ENCODE measurements around the gene MMP15.
"Not testable (repeated sequence)": the region's sequence is repeated elsewhere in the genome, so short reads cannot be mapped to it uniquely, and the experiment has no call there.

The MMP15 gene

GRCh38 chr16:58054289-58054688 lies 28.7 kb downstream of the MMP15 start:
- Histone ChIP-seq H3K4me2 (no peak overlapping the region), H3K4me1 (peaks cover 26% of the 10 kb centered on the region), H3K9me3 (no peaks in the 10 kb centered on the region), H3K36me3 (no peaks in the 10 kb centered on the region), H3K9ac (no peak overlapping the region), H3K4me3 (no peak overlapping the region), H3K27ac (no peak overlapping the region), H3K27me3 (no peaks in the 10 kb centered on the region), H4K20me1 (no peaks in the 10 kb centered on the region)
- no peak for TF ChIP-seq Cebpa-rat (IDR thresholded peaks at IDR 0.05)

- Histone ChIP-seq H3K27ac (no peak overlapping the region), H3K4me1 (peaks cover 8% of the 10 kb centered on the region), H3K9ac (no peak overlapping the region)
Measured at GRCh38 chr16:58056580-58056979, 31.0 kb downstream of the MMP15 start.

DNA sequence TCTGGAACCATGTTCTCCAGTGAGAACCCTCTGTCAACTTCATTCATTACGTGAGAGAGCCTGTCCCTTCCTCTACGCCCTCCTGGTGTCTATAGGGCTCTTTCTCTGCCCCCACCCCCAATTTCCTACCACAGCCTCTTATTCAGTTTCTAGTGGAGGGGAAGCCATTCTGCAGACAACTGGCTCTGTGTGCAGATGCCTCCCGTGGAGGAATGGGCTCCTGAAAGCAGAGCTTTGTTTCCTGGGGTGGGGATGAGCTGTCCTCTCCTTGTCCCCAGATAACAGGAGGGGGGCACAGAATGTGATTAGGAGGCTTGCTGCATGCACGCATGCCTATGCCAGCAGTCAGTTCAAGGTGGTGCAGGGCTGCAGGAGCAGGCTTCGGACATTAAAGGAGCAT lies 31.6 kb downstream of the MMP15 start:
- no peak overlapping the region for H3K4me3 ChIP-seq
- H3K36me3 ChIP-seq: no peaks in the 10 kb centered on the region
- no peak overlapping the region for H3K4me2 ChIP-seq
- no peak overlapping the region for H3K9ac ChIP-seq
- no peaks in the 10 kb centered on the region for H4K20me1 ChIP-seq
- H3K27me3 ChIP-seq: no peaks in the 10 kb centered on the region
- H3K9me3 ChIP-seq: no peaks in the 10 kb centered on the region
- H3K4me1 ChIP-seq: peaks cover 8% of the 10 kb centered on the region
- H3K27ac ChIP-seq: no peak overlapping the region
- no peak for TF ChIP-seq Cebpa-rat (IDR thresholded peaks at IDR 0.05)

More at GRCh38 chr16:58056580-58056979, 31.0 kb downstream of the MMP15 start:
- H4K20me1 ChIP-seq: no peaks in the 10 kb centered on the region
- no peak overlapping the region for H3K4me3 ChIP-seq
- no peak overlapping the region for H3K4me2 ChIP-seq
- no peaks in the 10 kb centered on the region for H3K27me3 ChIP-seq
- no peaks in the 10 kb centered on the region for H3K36me3 ChIP-seq
- TF ChIP-seq Cebpa-rat (IDR thresholded peaks at IDR 0.05): no peak
- no peaks in the 10 kb centered on the region for H3K9me3 ChIP-seq

DNA sequence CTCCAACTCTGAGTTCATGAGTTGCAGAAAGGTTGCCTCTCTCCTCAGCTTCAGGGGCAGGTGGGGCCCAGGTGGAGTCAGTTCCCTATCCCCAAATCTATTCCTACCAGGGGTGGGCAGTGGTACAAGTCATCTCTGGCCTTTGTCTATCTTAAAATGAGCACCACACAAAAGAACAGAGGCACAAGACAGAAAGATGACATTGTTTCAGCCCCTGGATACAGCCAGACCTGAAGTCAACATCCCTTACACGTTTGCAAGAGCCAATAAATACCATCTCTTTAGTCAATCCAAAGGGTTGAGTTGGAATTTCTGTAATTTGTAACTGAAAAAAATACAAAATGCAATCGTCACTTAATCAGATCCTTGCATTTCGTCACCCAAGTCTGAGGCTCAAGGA lies 32.2 kb downstream of the MMP15 start:
- Histone ChIP-seq H3K9ac (no peak overlapping the region), H3K4me3 (no peak overlapping the region), H3K36me3 (no peaks in the 10 kb centered on the region), H3K27ac (no peak overlapping the region), H4K20me1 (no peaks in the 10 kb centered on the region), H3K9me3 (no peaks in the 10 kb centered on the region), H3K4me2 (no peak overlapping the region), H3K4me1 (peaks cover 6% of the 10 kb centered on the region), H3K27me3 (no peaks in the 10 kb centered on the region)
- no peak for TF ChIP-seq Cebpa-rat (IDR thresholded peaks at IDR 0.05)

DNA sequence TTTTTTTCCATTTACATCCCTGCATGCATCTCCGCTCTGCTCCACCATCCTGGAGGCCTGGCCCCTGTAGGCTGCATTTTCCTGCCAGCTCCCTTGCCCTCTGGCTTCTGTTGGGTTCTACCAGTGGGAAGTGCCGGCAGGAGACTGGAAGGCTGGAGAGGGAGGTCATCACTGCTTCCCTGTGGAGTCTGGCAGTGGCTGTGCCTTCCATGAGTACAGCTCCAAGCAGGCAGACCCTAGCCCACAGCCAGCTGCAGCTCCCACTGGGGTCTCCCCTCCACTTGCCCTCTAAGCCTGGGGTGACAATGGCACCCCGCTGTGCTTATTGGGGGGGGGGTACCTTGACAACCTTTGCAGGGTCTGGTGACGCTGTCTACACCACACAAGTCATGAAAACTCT lies 37.3 kb downstream of the MMP15 start:
- H3K9ac ChIP-seq: no peak overlapping the region
- H3K4me2 ChIP-seq: no peak overlapping the region
- no peaks in the 10 kb centered on the region for H3K9me3 ChIP-seq
- H3K4me3 ChIP-seq: no peak overlapping the region
- no peak for TF ChIP-seq Cebpa-rat (IDR thresholded peaks at IDR 0.05)
- H4K20me1 ChIP-seq: no peaks in the 10 kb centered on the region
- H3K36me3 ChIP-seq: no peaks in the 10 kb centered on the region
- no peak overlapping the region for H3K27ac ChIP-seq
- H3K27me3 ChIP-seq: no peaks in the 10 kb centered on the region
- no peaks in the 10 kb centered on the region for H3K4me1 ChIP-seq

DNA sequence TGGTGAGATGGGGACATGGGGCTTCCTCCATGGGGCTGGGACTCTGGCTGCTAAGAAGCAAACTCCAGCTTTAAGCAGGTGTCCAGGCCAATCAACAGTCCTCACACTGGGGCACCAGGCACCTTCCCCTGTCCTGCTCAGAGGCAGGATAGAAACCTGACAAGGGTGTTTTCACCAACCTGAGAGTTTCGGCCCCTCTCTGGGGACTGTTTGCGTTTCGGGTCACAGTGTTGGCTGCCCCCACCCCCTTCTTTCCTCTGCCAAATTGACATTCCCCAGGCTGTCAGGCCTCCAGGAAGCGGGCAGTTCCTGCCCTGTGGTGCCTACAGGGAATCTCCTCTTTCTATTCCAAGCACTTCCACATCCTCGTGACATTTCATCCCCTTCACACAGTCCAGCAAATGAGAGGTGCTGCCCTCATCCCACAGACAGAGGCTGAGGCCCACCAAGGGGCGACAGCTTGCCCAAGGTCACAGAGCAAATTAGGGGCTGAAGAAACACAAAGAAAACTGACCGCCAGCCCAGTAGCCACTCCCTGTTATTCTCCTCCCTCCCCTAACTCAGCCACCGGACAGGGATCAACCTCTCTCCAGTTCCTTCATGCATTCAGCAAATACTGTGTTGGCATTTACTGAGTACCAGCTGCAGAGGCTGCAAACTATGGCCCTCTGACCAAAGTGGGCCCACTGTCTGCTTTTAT lies 38.0 kb downstream of the MMP15 start:
- no peak for TF ChIP-seq Cebpa-rat (IDR thresholded peaks at IDR 0.05)
- no peak overlapping the region for H3K9ac ChIP-seq
- H3K4me3 ChIP-seq: no peak overlapping the region
- H3K9me3 ChIP-seq: no peaks in the 10 kb centered on the region
- H3K36me3 ChIP-seq: no peaks in the 10 kb centered on the region
- H3K4me1 ChIP-seq: no peaks in the 10 kb centered on the region
- H3K27me3 ChIP-seq: no peaks in the 10 kb centered on the region
- H3K27ac ChIP-seq: no peak overlapping the region
- no peak overlapping the region for H3K4me2 ChIP-seq
- H4K20me1 ChIP-seq: no peaks in the 10 kb centered on the region

GRCh38 chr16:58070585-58070984 lies 45.0 kb downstream of the MMP15 start:
- Histone ChIP-seq H3K9ac (no peak overlapping the region), H3K36me3 (no peaks in the 10 kb centered on the region), H3K27me3 (no peaks in the 10 kb centered on the region), H3K27ac (no peak overlapping the region), H3K4me3 (no peak overlapping the region), H3K9me3 (0 out of 2 replicates have a peak, but pooled peaks cover 6% of the 10 kb centered on the region), H3K4me2 (no peak overlapping the region), H3K4me1 (0 out of 2 replicates have a peak, but pooled peaks cover 4% of the 10 kb centered on the region), H4K20me1 (no peaks in the 10 kb centered on the region)
- TF ChIP-seq Cebpa-rat (IDR thresholded peaks at IDR 0.05): no peak

- H4K20me1 ChIP-seq, H3K27me3 ChIP-seq: not testable (repeated sequence)
Measured at GRCh38 chr16:58072134-58072533, 46.6 kb downstream of the MMP15 start.

GRCh38 chr16:58073086-58073485 lies 47.5 kb downstream of the MMP15 start:
- H3K9ac ChIP-seq, H3K27ac ChIP-seq, H3K27me3 ChIP-seq, H3K36me3 ChIP-seq, H3K4me1 ChIP-seq, H4K20me1 ChIP-seq, H3K4me2 ChIP-seq, H3K4me3 ChIP-seq: not testable (repeated sequence)
- H3K9me3 ChIP-seq: peaks cover 22% of the 10 kb centered on the region

More at GRCh38 chr16:58072134-58072533, 46.6 kb downstream of the MMP15 start:
- not testable (repeated sequence) for H3K27ac ChIP-seq, H3K36me3 ChIP-seq, H3K4me1 ChIP-seq, H3K9ac ChIP-seq, H3K4me2 ChIP-seq, H3K4me3 ChIP-seq
- peaks cover 16% of the 10 kb centered on the region for H3K9me3 ChIP-seq

DNA sequence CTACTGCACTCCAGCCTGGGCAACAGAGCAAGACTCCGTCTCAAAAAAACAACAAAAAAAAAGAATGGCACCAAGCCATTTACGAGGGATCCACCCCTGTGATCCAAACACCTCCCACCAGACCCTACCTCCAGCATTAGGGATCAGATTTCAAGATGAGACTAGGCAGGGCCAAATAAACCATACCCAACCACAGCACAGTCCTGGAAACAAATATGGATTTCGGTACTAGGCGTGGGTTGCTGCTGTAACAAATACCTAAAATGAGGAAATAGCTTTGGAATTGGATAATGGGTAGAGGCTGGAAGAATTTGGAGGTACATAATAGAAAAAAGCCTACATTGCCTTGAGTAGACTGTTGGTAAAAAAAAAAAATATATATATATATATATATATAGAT lies 49.1 kb downstream of the MMP15 start:
- Histone ChIP-seq H3K9ac (no peak overlapping the region), H3K27ac (no peak overlapping the region), H3K36me3 (no peaks in the 10 kb centered on the region), H3K4me3 (no peak overlapping the region), H4K20me1 (no peaks in the 10 kb centered on the region), H3K27me3 (no peaks in the 10 kb centered on the region), H3K9me3 (peaks cover 22% of the 10 kb centered on the region), H3K4me1 (peaks cover 2% of the 10 kb centered on the region), H3K4me2 (no peak overlapping the region)
- no peak for TF ChIP-seq Cebpa-rat (IDR thresholded peaks at IDR 0.05)

DNA sequence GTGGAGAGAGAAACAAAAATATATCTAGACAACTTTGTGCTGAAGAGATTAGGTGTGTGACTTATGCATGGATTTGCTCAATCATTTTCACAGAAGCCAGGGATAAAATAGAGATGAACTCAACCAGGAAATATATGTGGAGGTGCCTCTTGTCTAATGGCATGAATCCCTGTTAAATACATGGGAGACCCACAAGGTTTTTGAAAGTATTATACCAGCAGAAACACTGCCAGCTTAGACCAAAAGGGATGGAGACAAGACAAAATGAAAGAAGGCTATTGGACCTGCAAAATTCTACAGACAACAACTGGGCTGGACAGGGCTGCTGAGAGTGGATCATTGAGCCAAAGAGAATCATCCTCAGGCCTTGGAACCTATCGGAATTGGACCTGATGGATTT lies 51.0 kb downstream of the MMP15 start:
- Histone ChIP-seq H3K4me1 (peaks cover 20% of the 10 kb centered on the region), H3K4me2 (no peak overlapping the region), H3K27me3 (no peaks in the 10 kb centered on the region), H3K9me3 (peaks cover 22% of the 10 kb centered on the region), H3K36me3 (no peaks in the 10 kb centered on the region), H3K27ac (no peak overlapping the region), H3K9ac (no peak overlapping the region), H3K4me3 (no peak overlapping the region), H4K20me1 (no peaks in the 10 kb centered on the region)
- TF ChIP-seq Cebpa-rat (IDR thresholded peaks at IDR 0.05): no peak

Measured in BLaER1 (cell line).